Measurements from ENCODE around the gene CDC123. TPM values are rescaled to one million over a fixed set of nuclear protein-coding genes. Genes with fewer than 3 reads are reported as not detected.
"Not testable (repeated sequence)": the region's sequence is repeated elsewhere in the genome, so short reads cannot be mapped to it uniquely, and the experiment has no call there.

CDC123 gene
- total RNA-seq, 2 experiments from 2014 or later, result 85.4 to 105 TPM

DNA sequence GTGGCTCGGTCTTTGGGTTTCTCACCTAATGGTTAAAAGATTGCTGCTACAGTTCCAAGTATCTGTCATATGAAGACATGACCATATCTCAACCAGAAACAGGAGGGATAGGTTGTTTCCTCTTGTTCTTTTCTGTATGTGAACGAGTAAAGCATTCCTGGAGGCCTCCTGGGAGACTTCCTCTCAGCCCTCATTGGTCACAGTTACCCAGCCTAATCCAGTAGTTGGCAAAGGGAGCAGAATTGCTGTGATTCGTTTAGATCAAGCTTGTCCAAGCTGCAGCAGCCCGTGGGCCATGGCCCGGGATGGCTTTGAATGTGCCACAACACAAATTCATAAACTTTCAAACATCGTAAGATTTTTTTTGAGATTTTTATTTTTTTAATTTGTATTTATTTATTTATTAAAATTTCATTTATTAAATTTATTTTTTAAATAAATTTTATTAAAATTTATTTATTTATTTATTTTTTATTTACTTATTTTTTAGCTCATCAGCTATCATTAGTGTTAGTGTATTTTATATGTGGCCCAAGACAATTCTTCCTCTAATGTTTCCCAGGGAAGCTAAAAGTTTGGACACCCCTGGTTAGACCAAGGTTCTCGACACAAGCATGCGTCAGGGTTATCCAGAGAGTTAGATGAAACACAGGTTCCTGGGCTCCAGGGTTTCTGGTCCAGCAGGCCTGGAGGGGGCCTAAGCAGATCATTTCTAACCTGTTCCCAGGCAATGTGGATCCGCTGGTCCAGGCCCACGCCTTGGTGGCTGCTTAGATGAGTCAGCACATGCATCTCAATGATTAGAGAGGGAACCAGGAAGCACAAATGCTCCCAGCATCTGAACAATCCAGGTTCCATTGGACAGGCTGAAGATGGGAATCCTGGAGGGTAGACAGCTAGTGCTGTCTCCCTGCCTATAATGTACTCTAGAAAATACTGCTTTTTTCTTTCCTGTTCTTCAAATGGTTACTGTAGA, 25.6 kb downstream of the CDC123 start:
- ChIA-PET POLR2A (no interaction called here), CTCF (interaction anchor here (0.5 to 0.6 kb wide), 3 partner anchors 48 to 148 kb away, joined by 3 to 5 read pairs (median 4); no protein-coding TSS in a partner anchor)
- no peak overlapping the region for H3K27ac Mint-ChIP-seq
- no peak for DNase-seq
- H3K4me3 Mint-ChIP-seq, result no peak overlapping the region
- H3K4me1 Mint-ChIP-seq, result peaks cover 5% of the 10 kb centered on the region
- H3K36me3 Mint-ChIP-seq (ENCODE audit: low read depth), result peaks cover 64% of the 10 kb centered on the region
- H3K9me3 Mint-ChIP-seq, result peaks cover 2% of the 10 kb centered on the region
- no peaks in the 10 kb centered on the region for H3K27me3 Mint-ChIP-seq

DNA sequence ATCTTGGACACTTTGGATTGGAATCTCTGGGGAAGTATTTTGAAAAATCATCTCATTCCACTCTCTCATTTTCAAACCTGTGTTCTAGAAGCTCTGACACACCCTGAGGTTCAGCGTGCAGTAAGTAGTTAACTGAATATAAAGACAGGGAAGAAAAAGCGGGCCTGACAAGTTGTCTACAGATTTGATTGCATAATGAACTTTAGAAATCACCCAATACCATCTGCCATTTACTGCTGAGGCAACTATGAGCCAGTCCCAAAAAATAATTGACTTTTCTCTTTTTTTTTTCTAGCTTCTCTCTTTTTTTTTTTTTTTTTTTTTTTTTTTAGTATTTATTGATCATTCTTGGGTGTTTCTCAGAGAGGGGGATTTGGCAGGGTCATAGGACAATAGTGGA, 29.5 kb downstream of the CDC123 start:
- H3K27ac Mint-ChIP-seq, result no peak overlapping the region
- peaks cover 2% of the 10 kb centered on the region for H3K9me3 Mint-ChIP-seq
- no peak for DNase-seq
- H3K36me3 Mint-ChIP-seq (ENCODE audit: low read depth), result peaks cover 59% of the 10 kb centered on the region
- H3K4me3 Mint-ChIP-seq, result no peak overlapping the region
- H3K27me3 Mint-ChIP-seq, result no peaks in the 10 kb centered on the region
- ChIA-PET CTCF (interaction anchor here (2.1 kb wide), 1 partner anchor 11 kb away, joined by 9 read pairs; no protein-coding TSS in a partner anchor), POLR2A (interaction anchor here (0.6 kb wide), 1 partner anchor 29 kb away, joined by 3 read pairs; the partner anchor contains the start of gene CDC123)
- H3K4me1 Mint-ChIP-seq, result peaks cover 5% of the 10 kb centered on the region

DNA sequence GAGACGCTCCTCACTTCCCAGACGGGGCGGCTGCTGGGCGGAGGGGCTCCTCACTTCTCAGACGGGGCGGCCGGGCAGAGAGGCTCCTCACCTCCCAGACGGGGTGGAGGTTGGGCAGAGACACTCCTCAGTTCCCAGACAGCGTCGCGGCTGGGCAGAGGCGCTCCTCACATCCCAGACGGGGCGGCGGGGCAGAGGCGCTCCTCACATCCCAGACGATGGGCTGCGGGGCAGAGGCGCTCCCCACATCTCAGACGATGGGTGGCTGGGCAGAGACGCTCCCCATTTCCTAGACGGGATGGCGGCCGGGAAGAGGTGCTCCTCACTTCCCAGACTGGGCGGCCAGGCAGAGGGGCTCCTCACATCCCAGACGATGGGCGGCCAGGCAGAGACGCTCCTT, 30.4 kb downstream of the CDC123 start:
- DNase-seq, CTCF ChIA-PET, H3K4me1 Mint-ChIP-seq, H3K4me3 Mint-ChIP-seq, H3K27me3 Mint-ChIP-seq, POLR2A ChIA-PET, H3K27ac Mint-ChIP-seq, H3K9me3 Mint-ChIP-seq: not testable (repeated sequence)
- peaks cover 57% of the 10 kb centered on the region for H3K36me3 Mint-ChIP-seq (ENCODE audit: low read depth)

DNA sequence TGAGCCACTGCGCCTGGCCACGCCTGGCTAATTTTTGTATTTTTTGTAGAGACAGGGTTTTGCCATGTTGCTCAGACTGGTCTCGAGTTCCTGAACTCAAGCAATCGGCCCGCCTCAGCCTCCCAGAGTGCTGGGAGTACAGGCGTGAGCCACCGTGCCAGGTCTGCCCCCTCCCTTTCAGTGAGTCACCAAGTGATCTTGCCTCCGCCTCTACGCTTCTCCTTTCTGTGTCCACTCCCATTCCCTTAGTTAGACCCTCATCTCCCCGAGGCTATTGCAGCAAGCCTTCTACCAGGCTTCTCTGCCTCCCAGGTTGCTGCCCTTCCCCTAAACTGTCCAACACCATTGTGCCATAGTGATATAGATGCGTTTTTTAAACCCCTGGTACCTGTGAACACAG, 32.9 kb downstream of the CDC123 start:
- no peak overlapping the region for H3K4me3 Mint-ChIP-seq
- no peaks in the 10 kb centered on the region for H3K4me1 Mint-ChIP-seq
- POLR2A ChIA-PET, result no interaction called here
- peaks cover 2% of the 10 kb centered on the region for H3K9me3 Mint-ChIP-seq
- DNase-seq, result no peak
- H3K27me3 Mint-ChIP-seq, result no peaks in the 10 kb centered on the region
- CTCF ChIA-PET, result interaction anchor here (1.2 kb wide), 1 partner anchor 11 kb away, joined by 4 read pairs; no protein-coding TSS in a partner anchor
- H3K27ac Mint-ChIP-seq, result no peak overlapping the region
- H3K36me3 Mint-ChIP-seq (ENCODE audit: low read depth), result peaks cover 55% of the 10 kb centered on the region

DNA sequence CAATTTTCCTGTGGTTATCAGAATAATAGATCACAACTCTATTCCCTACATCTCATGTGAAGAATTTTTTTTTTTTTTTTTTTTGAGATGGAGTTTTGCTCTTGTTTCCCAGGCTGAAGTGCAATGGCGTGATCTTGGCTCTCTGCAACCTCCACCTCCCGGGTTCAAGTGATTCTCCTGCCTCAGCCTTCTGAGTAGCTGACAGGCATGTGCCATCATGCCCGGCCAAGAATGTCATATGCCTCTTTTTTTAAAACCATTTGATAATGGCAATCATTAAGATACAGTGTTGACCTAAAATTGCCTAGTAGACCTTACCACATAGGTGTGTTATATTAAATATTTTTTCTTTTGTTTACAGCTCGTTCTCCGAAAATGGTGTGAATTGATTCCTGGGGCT, 38.7 kb downstream of the CDC123 start:
- POLR2A ChIA-PET, H3K27ac Mint-ChIP-seq, H3K27me3 Mint-ChIP-seq, H3K4me1 Mint-ChIP-seq, DNase-seq, H3K9me3 Mint-ChIP-seq, H3K4me3 Mint-ChIP-seq: not testable (repeated sequence)
- CTCF ChIA-PET, result interaction anchor here (0.6 to 0.7 kb wide), 3 partner anchors 102 to 171 kb away, joined by 3 to 4 read pairs (median 3); no protein-coding TSS in a partner anchor
- peaks cover 47% of the 10 kb centered on the region for H3K36me3 Mint-ChIP-seq (ENCODE audit: low read depth)

DNA sequence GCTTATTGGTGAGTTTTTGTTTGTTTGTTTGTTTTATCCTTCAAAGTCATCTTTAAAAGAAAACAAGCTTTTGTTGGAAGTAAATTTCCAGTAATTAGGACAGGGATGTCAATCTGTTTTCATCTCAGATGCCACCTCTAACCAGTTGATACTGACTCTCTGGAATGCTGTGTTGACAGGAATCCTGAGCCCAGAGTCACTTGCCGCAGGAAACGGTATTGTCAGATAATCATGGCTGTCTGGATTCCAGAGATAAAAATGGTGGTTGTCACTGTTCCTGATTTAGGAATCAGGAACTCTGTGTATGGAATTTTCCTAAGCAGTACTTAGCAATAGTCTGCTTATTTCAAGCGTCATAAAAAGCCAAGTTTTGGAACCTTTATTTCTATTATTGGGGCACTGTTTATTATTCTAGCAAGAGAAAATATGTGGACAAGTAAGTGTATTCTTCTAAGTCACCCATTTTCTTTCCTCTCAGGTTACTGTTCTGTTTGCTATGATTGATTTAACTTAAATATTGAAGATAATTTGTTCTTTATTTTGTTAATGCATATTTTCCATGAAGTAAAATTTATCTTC, 39.2 kb downstream of the CDC123 start:
- peaks cover 2% of the 10 kb centered on the region for H3K4me1 Mint-ChIP-seq
- ChIA-PET CTCF (interaction anchor here (0.6 to 0.7 kb wide), 2 partner anchors 103 to 112 kb away, joined by 3 to 4 read pairs; no protein-coding TSS in a partner anchor), POLR2A (no interaction called here)
- H3K36me3 Mint-ChIP-seq (ENCODE audit: low read depth), result peaks cover 46% of the 10 kb centered on the region
- H3K27me3 Mint-ChIP-seq, result no peaks in the 10 kb centered on the region
- no peak overlapping the region for H3K4me3 Mint-ChIP-seq
- no peak for DNase-seq
- H3K27ac Mint-ChIP-seq, result no peak overlapping the region
- no peaks in the 10 kb centered on the region for H3K9me3 Mint-ChIP-seq

DNA sequence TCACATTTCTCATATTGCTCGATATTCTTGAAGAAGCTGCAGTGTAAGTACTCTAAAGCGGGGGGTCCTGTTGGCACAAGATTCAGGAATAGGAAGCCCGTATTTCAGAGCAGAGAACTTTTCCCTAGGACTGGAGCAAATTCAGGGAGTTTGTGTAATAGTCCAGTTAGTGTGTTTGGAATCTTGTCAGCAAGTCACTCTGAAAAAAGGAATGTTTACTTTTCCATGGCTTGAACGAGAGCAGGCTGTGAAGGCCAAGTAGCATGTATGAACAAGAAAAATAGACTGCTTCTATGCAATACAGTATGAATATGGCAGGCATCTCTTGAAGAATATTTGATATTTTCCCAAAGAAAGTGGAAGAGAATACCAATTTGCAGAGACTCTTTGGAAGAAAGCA, 39.8 kb downstream of the CDC123 start:
- peaks cover 48% of the 10 kb centered on the region for H3K36me3 Mint-ChIP-seq (ENCODE audit: low read depth)
- H3K27ac Mint-ChIP-seq, result no peak overlapping the region
- no peak overlapping the region for H3K4me3 Mint-ChIP-seq
- DNase-seq, result no peak
- peaks cover 7% of the 10 kb centered on the region for H3K4me1 Mint-ChIP-seq
- no peaks in the 10 kb centered on the region for H3K9me3 Mint-ChIP-seq
- ChIA-PET POLR2A (no interaction called here), CTCF (no interaction called here)
- no peaks in the 10 kb centered on the region for H3K27me3 Mint-ChIP-seq

DNA sequence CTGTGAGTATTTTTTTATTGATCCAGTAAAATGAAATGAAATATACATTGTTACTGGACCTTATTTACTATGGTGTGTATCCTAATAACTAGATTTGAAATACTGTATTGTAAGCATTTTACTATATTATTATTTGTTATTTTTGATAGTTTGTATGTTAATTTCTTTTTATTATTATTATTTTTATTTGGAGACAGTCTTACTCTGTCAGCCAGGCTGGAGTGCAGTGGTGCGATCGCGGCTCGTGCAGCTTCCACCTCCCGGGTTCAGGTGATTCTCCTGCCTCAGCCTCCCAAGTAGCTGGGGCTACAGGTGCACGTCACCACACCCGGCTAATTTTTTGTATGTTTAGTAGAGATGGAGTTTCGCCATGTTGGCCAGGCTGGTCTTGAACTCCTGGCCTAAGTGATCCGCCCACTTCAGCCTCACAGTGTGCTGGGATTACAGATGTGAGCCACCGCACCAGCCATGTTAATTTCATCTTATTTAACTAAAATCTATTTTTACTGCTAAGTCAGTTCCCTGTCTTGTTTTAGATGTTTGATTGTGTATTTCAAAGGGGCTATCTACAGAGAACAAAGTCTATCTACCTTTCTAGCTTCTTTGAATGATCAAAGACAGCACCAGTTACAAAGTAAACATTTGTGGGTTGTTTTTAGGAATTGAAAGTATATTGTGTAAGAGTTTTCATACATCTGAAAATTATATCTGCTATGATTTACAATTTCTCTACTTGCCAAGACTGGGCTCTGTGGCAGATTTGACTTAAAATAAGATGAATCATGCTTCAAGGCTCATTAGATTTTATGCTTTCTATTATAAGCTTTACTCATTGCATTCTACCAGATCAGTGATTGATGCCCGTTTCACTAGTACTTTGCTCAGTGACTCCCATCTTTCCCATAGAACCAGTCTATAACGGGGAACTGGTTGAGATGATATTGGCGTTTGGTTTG, 41.6 kb downstream of the CDC123 start:
- no peak for DNase-seq
- CTCF ChIA-PET, result interaction anchor here (1.2 kb wide), 1 partner anchor 23 kb away, joined by 4 read pairs; no protein-coding TSS in a partner anchor
- H3K27me3 Mint-ChIP-seq, result no peaks in the 10 kb centered on the region
- H3K9me3 Mint-ChIP-seq, result no peaks in the 10 kb centered on the region
- POLR2A ChIA-PET, result no interaction called here
- H3K36me3 Mint-ChIP-seq (ENCODE audit: low read depth), result peaks cover 46% of the 10 kb centered on the region
- no peak overlapping the region for H3K27ac Mint-ChIP-seq
- H3K4me1 Mint-ChIP-seq, result peaks cover 19% of the 10 kb centered on the region
- H3K4me3 Mint-ChIP-seq, result no peak overlapping the region

DNA sequence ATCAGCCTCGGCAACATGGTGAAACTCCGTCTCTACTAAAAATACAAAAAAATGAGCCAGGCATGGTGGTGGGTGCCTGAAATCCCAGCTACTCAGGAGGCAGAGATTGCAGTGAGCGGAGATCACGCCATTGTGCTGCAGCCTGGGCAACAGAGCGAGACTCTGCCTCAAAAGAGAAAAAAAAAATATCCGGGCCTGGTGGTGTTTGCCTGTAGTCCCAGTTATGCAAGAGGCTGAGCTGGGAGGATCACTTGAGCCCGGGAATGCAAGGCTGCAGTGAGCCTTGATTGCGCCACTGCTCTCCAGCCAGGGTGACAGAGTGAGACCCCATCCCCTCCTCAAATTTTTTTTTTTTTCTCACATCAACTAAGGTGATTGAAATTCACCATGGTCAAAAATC, 42.8 kb downstream of the CDC123 start:
- Mint-ChIP-seq H3K9me3 (no peaks in the 10 kb centered on the region), H3K4me1 (peaks cover 19% of the 10 kb centered on the region), H3K27me3 (no peaks in the 10 kb centered on the region), H3K27ac (no peak overlapping the region), H3K4me3 (no peak overlapping the region), H3K36me3 (ENCODE audit: low read depth) (peaks cover 43% of the 10 kb centered on the region)
- DNase-seq, result no peak
- CTCF ChIA-PET, result no interaction called here
- POLR2A ChIA-PET, result no interaction called here

DNA sequence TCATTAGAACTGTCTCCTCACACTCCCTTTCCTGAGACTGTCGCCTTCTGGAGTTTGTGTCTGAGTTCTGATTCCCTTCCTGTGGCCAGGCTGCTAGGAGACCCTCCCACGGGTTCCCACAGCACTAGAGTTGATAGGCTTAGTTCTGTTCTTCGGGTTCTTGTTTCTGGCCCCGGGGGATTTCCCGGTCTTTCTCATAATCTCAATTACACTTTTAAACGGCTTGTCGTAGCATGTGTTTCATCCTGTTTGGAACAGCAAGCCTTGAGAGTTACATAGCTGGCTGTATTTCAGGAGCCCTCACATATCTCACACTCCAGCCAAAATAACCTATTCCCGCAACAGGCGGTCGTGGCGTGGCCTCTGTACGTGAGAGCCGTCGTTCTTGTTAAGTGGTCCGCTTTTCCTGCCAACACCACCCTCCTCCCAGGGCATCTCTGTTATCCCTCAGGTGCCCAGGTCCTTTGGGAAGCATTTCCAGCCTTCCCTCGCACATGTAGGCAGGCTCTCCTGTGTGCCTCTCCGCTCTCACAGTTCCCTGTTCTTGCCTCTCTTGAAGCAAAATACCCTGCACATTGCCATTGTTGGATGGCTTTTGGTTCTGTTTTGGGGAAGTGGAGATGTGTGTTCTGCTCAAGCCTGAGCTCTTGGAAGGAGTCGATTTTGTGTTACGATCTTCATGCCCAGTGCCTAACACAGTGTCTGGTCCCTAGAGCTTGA, 46.0 kb downstream of the CDC123 start:
- Mint-ChIP-seq H3K27ac (no peak overlapping the region), H3K9me3 (no peaks in the 10 kb centered on the region), H3K4me3 (no peak overlapping the region), H3K36me3 (ENCODE audit: low read depth) (peaks cover 33% of the 10 kb centered on the region), H3K27me3 (no peaks in the 10 kb centered on the region), H3K4me1 (peaks cover 19% of the 10 kb centered on the region)
- DNase-seq, result no peak
- CTCF ChIA-PET, result interaction anchor here (0.6 kb wide), 3 partner anchors 19 to 97 kb away, joined by 3 read pairs; no protein-coding TSS in a partner anchor
- POLR2A ChIA-PET, result no interaction called here

DNA sequence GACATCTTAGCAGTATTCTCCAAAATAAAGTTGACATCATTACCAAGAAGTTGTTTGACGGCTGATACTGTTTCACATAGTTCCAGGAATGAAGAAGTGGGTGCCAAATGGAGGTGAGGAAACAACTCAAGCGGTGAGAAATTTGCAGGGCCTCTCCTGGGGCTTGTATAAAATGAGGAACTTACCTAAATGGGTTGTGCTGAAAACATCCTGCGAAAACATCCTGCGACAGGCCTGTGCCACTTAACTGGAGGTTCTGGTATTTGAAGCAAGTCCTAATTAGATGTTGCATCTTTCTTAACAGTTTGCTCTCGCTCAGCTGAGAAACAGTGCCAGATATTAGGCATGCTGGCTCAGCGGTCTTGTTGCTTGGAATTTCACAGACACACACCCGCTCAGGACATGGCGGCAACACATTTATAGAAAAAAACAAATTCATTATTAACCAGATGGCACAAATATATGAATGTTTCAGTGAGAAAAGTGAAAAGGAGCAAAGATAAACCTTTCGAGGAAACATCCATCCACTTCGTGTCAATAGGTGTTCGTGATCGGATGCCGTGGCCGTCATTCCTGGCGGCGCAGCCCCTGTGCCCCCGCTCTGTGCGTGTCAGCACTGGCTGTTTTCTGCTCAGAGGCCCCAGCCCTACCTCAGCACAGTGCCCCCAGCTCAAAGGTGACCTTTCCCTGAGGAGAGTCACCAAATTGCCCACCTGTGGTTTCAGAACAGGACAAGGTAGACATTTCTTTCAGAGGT, 48.1 kb downstream of the CDC123 start:
- Mint-ChIP-seq H3K36me3 (ENCODE audit: low read depth) (peaks cover 26% of the 10 kb centered on the region), H3K4me3 (no peak overlapping the region), H3K27ac (peak overlapping the region; percentile 31), H3K9me3 (no peaks in the 10 kb centered on the region), H3K27me3 (no peaks in the 10 kb centered on the region), H3K4me1 (peaks cover 19% of the 10 kb centered on the region)
- ChIA-PET POLR2A (no interaction called here), CTCF (interaction anchor here (0.6 kb wide), 1 partner anchor 213 kb away, joined by 4 read pairs; no protein-coding TSS in a partner anchor)
- no peak for DNase-seq
